Astrocyte (in vitro differentiated cells and primary cell): ENCODE results near the gene NHLRC2.

ENCODE experiments used
- CTCF ChIP-seq: IDR thresholded peaks from 2 replicates; pipeline ENCODE4 v1.5.1; 2011; ENCODE audit warnings: low read depth, mild to moderate bottlenecking, inconsistent platforms, low read length, moderate library complexity; ENCODE audit not compliant: insufficient read depth
- EZH2 ChIP-seq: IDR thresholded peaks from 2 replicates; pipeline ENCODE4 v1.6.1; 2012; ENCODE audit warnings: mild to moderate bottlenecking, low read length, inconsistent platforms; ENCODE audit not compliant: insufficient read depth

- TF ChIP-seq CTCF = no peak
- TF ChIP-seq EZH2 = no peak
Observed at GRCh38 chr10:113889911-113890310, 35.5 kb downstream of the NHLRC2 start.
